NB4 (cell line): ENCODE measurements around the gene PHF2.

Experiments
- DNase-seq: peaks from one replicate; pipeline ENCODE4 v3.0.0; 2010; ENCODE audit warnings: low read depth
- H3K4me3 ChIP-seq: one replicate; pipeline ENCODE4 v1.5.1; 2011; ENCODE audit warnings: mild to moderate bottlenecking, low read depth, low read length, moderate library complexity
- CTCF ChIP-seq: IDR thresholded peaks from one replicate; pipeline ENCODE4 v1.5.1; 2012; ENCODE audit warnings: low read depth, low read length
- MAX ChIP-seq: IDR thresholded peaks from 2 replicates; pipeline ENCODE4 v1.6.1; 2011; ENCODE audit warnings: low read depth, low read length
- MYC ChIP-seq: IDR thresholded peaks from 2 replicates; pipeline ENCODE4 v1.6.1; 2011; ENCODE audit warnings: low read depth, low read length
- POLR2A ChIP-seq: IDR thresholded peaks from 2 replicates; pipeline ENCODE4 v1.6.1; 2011; ENCODE audit warnings: mild to moderate bottlenecking; ENCODE audit not compliant: insufficient read length; ENCODE audit errors: extremely low read depth

PHF2 gene

GRCh38 chr9:93549611-93550010, 26.8 kb upstream of the PHF2 start:
- no peak for TF ChIP-seq CTCF
- no peak for TF ChIP-seq MAX
- no peak for TF ChIP-seq MYC
- no peak for TF ChIP-seq POLR2A
- no peak overlapping the region for H3K4me3 ChIP-seq
- no peak for DNase-seq

GRCh38 chr9:93552923-93553322, 23.5 kb upstream of the PHF2 start:
- H3K4me3 ChIP-seq, result no peak overlapping the region
- DNase-seq, result no peak
- TF ChIP-seq POLR2A (no peak), MYC (no peak), MAX (no peak), CTCF (no peak)

DNA sequence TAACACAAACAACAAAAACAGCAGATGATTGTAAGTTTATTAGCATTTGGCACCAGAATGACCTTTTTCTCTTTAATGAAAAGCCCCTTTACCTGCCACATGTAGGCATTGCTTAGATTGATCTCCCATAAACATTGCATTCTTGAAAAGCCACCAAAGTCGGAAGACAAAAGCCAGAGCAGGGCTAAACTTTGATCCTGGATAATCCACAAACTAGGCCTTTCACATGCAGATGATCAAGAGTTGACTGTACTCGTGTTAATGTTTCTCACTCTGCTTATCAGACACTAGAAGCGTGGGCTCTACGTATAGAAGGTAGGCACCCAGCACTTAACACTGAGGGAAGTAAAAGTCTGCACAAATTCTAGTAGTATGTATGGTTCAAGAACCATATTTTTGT, 21.0 kb upstream of the PHF2 start:
- no peak overlapping the region for H3K4me3 ChIP-seq
- TF ChIP-seq MYC (no peak), CTCF (no peak), MAX (no peak), POLR2A (no peak)
- DNase-seq, result no peak

DNA sequence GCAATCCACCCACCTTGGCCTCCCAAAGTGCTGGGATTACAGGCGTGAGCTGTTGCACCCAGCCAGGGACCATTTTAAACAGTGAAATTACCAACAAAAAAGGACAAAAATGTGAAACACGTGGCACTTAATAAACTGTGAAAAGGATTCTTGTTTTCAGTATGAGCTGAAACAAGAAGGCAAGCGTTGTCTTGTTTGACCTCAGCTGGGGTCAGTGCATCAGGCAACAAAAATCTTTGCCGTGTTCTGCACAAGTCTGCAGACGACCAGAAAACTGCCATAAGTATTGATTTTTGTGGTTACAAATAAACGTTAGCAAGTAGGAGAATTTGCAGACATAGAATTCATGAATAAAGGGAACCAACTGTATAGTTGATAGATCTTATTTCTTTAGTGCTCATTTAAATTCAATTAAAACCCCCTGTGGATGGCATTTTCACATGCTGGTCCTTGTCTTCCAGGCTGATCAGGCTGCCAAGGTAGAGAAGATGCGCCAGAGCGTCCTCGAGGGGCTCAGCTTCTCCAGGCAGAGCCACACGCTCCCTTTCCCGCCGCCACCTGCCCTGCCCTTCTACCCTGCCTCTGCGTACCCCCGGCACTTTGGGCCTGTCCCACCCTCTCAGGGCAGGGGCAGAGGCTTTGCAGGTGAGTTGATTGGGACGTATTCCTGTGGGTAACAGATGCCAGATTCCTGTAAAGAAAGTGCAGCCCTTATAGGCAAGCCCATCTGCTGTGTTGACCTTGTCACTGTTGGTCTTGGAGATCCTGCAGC, 18.8 kb upstream of the PHF2 start:
- no peak overlapping the region for H3K4me3 ChIP-seq
- TF ChIP-seq MAX, result no peak
- no peak for TF ChIP-seq POLR2A
- TF ChIP-seq MYC, result no peak
- no peak for TF ChIP-seq CTCF
- DNase-seq, result no peak

- DNase-seq, result no peak
- no peak for TF ChIP-seq POLR2A
- TF ChIP-seq CTCF, result no peak
- H3K4me3 ChIP-seq, result no peak overlapping the region
Observed at GRCh38 chr9:93558503-93558902, 17.9 kb upstream of the PHF2 start.

DNA sequence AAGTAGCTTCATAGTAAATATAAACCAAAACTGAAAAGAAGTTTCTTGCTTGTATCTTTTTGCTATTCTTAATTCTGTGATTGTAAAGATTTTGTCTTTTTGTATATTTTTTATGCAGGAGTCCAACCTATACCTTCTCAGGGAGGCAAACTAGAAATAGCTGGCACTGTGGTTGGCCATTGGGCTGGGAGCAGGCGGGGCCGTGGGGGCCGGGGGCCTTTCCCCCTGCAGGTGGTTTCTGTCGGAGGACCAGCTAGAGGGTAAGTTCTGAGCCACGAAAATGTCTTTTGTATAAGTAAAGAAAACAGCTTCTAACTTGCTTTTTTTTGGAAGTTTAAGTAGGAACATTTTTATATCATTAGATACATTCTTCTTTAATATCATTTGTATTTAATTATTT, 15.4 kb upstream of the PHF2 start:
- no peak for TF ChIP-seq MYC
- no peak for TF ChIP-seq MAX
- no peak for TF ChIP-seq POLR2A
- TF ChIP-seq CTCF, result no peak
- H3K4me3 ChIP-seq, result no peak overlapping the region
- no peak for DNase-seq
